ENCODE results near the gene SLC39A1.

SLC39A1 gene

GRCh38 chr1:153937331-153937730 is 26.0 kb downstream of the SLC39A1 start:
- no peaks in the 10 kb centered on the region for H3K4me1 Mint-ChIP-seq (ENCODE audit: low read depth)
- H3K9me3 Mint-ChIP-seq = no peaks in the 10 kb centered on the region
- no peaks in the 10 kb centered on the region for H3K27me3 Mint-ChIP-seq (ENCODE audit: low read depth)
- no peak overlapping the region for H3K4me3 Mint-ChIP-seq
- peaks cover 66% of the 10 kb centered on the region for H3K36me3 Mint-ChIP-seq (ENCODE audit: low read depth)
- H3K27ac Mint-ChIP-seq = no peak overlapping the region
- DNase-seq (ENCODE audit: low spot score) = no peak

- Mint-ChIP-seq H3K9me3 (no peaks in the 10 kb centered on the region), H3K27me3 (ENCODE audit: low read depth) (no peaks in the 10 kb centered on the region), H3K4me1 (ENCODE audit: low read depth) (no peaks in the 10 kb centered on the region), H3K27ac (no peak overlapping the region), H3K36me3 (ENCODE audit: low read depth) (peaks cover 62% of the 10 kb centered on the region), H3K4me3 (no peak overlapping the region)
- DNase-seq (ENCODE audit: low spot score) = no peak
Measured at GRCh38 chr1:153936011-153936802, 27.1 kb downstream of the SLC39A1 start.

GRCh38 chr1:153934746-153935145 is 28.6 kb downstream of the SLC39A1 start:
- no peak for DNase-seq (ENCODE audit: low spot score)
- Mint-ChIP-seq H3K27me3 (ENCODE audit: low read depth) (no peaks in the 10 kb centered on the region), H3K27ac (no peak overlapping the region), H3K4me3 (no peak overlapping the region), H3K4me1 (ENCODE audit: low read depth) (no peaks in the 10 kb centered on the region), H3K36me3 (ENCODE audit: low read depth) (peaks cover 59% of the 10 kb centered on the region), H3K9me3 (no peaks in the 10 kb centered on the region)

- Mint-ChIP-seq H3K27me3 (ENCODE audit: low read depth) (no peaks in the 10 kb centered on the region), H3K4me3 (no peak overlapping the region), H3K27ac (no peak overlapping the region), H3K9me3 (no peaks in the 10 kb centered on the region), H3K36me3 (ENCODE audit: low read depth) (peaks cover 57% of the 10 kb centered on the region), H3K4me1 (ENCODE audit: low read depth) (no peaks in the 10 kb centered on the region)
- no peak for DNase-seq (ENCODE audit: low spot score)
Measured at GRCh38 chr1:153933955-153934354, 29.4 kb downstream of the SLC39A1 start.

GRCh38 chr1:153933430-153933829 is 29.9 kb downstream of the SLC39A1 start:
- Mint-ChIP-seq H3K9me3 (no peaks in the 10 kb centered on the region), H3K4me3 (no peak overlapping the region), H3K27me3 (ENCODE audit: low read depth) (no peaks in the 10 kb centered on the region), H3K36me3 (ENCODE audit: low read depth) (peaks cover 60% of the 10 kb centered on the region), H3K4me1 (ENCODE audit: low read depth) (no peaks in the 10 kb centered on the region), H3K27ac (no peak overlapping the region)
- DNase-seq (ENCODE audit: low spot score) = no peak

GRCh38 chr1:153932156-153933131 is 30.9 kb downstream of the SLC39A1 start:
- DNase-seq (ENCODE audit: low spot score) = no peak
- no peaks in the 10 kb centered on the region for H3K9me3 Mint-ChIP-seq
- no peak overlapping the region for H3K27ac Mint-ChIP-seq
- H3K4me3 Mint-ChIP-seq = no peak overlapping the region
- H3K36me3 Mint-ChIP-seq (ENCODE audit: low read depth) = peaks cover 59% of the 10 kb centered on the region
- no peaks in the 10 kb centered on the region for H3K27me3 Mint-ChIP-seq (ENCODE audit: low read depth)
- peaks cover 3% of the 10 kb centered on the region for H3K4me1 Mint-ChIP-seq (ENCODE audit: low read depth)

GRCh38 chr1:153929981-153930948 is 33.1 kb downstream of the SLC39A1 start:
- H3K4me1 Mint-ChIP-seq (ENCODE audit: low read depth) = peaks cover 3% of the 10 kb centered on the region
- no peak overlapping the region for H3K4me3 Mint-ChIP-seq
- no peaks in the 10 kb centered on the region for H3K27me3 Mint-ChIP-seq (ENCODE audit: low read depth)
- no peaks in the 10 kb centered on the region for H3K9me3 Mint-ChIP-seq
- H3K27ac Mint-ChIP-seq = no peak overlapping the region
- H3K36me3 Mint-ChIP-seq (ENCODE audit: low read depth) = peaks cover 38% of the 10 kb centered on the region
- no peak for DNase-seq (ENCODE audit: low spot score)

- Mint-ChIP-seq H3K36me3 (ENCODE audit: low read depth) (peaks cover 31% of the 10 kb centered on the region), H3K9me3 (no peaks in the 10 kb centered on the region), H3K27ac (no peak overlapping the region), H3K27me3 (ENCODE audit: low read depth) (no peaks in the 10 kb centered on the region), H3K4me1 (ENCODE audit: low read depth) (peaks cover 3% of the 10 kb centered on the region), H3K4me3 (no peak overlapping the region)
- DNase-seq (ENCODE audit: low spot score) = no peak
Measured at GRCh38 chr1:153929426-153929825, 33.9 kb downstream of the SLC39A1 start.

- DNase-seq (ENCODE audit: low spot score) = no peak
- Mint-ChIP-seq H3K27me3 (ENCODE audit: low read depth) (no peaks in the 10 kb centered on the region), H3K4me1 (ENCODE audit: low read depth) (peaks cover 3% of the 10 kb centered on the region), H3K36me3 (ENCODE audit: low read depth) (peaks cover 28% of the 10 kb centered on the region), H3K9me3 (no peaks in the 10 kb centered on the region), H3K27ac (peak overlapping the region; percentile 38), H3K4me3 (no peak overlapping the region)
Measured at GRCh38 chr1:153928791-153929341, 34.5 kb downstream of the SLC39A1 start.

GRCh38 chr1:153928245-153928644 is 35.1 kb downstream of the SLC39A1 start:
- H3K36me3 Mint-ChIP-seq (ENCODE audit: low read depth) = peaks cover 28% of the 10 kb centered on the region
- no peak overlapping the region for H3K4me3 Mint-ChIP-seq
- H3K9me3 Mint-ChIP-seq = no peaks in the 10 kb centered on the region
- peaks cover 6% of the 10 kb centered on the region for H3K4me1 Mint-ChIP-seq (ENCODE audit: low read depth)
- DNase-seq (ENCODE audit: low spot score) = no peak
- peak overlapping the region; percentile 46 for H3K27ac Mint-ChIP-seq
- H3K27me3 Mint-ChIP-seq (ENCODE audit: low read depth) = no peaks in the 10 kb centered on the region

- Mint-ChIP-seq H3K4me1 (ENCODE audit: low read depth) (peaks cover 10% of the 10 kb centered on the region), H3K9me3 (no peaks in the 10 kb centered on the region), H3K27ac (no peak overlapping the region), H3K4me3 (no peak overlapping the region), H3K27me3 (ENCODE audit: low read depth) (no peaks in the 10 kb centered on the region), H3K36me3 (ENCODE audit: low read depth) (peaks cover 26% of the 10 kb centered on the region)
- no peak for DNase-seq (ENCODE audit: low spot score)
Measured at GRCh38 chr1:153926405-153926804, 36.9 kb downstream of the SLC39A1 start.

GRCh38 chr1:153922972-153923925 is 40.1 kb downstream of the SLC39A1 start, which contains the start of gene GATAD2B:
Gene GATAD2B, minus strand, starts transcription at chr1:153922972. Its CDS starts 94,625 bp downstream, at chr1:153828347.
- peak within 1 kb of the TSS; percentile 95 for H3K4me3 Mint-ChIP-seq
- H3K9me3 Mint-ChIP-seq = no peaks in the 10 kb centered on the region
- peak; percentile 99 for DNase-seq (ENCODE audit: low spot score)
- H3K27ac Mint-ChIP-seq = peak within 1 kb of the TSS; percentile 95
- peaks cover 18% of the 10 kb centered on the region for H3K36me3 Mint-ChIP-seq (ENCODE audit: low read depth)
- H3K4me1 Mint-ChIP-seq (ENCODE audit: low read depth) = peaks cover 34% of the 10 kb centered on the region
- H3K27me3 Mint-ChIP-seq (ENCODE audit: low read depth) = no peaks in the 10 kb centered on the region
